Measurements from ENCODE around the gene EMC8. TPM values are rescaled to one million over a fixed set of nuclear protein-coding genes. Genes with fewer than 3 reads are reported as not detected.

Gene EMC8
- total RNA-seq, 1 experiment from 2014 or later, result 73.0 TPM

- TF ChIP-seq SRF (IDR thresholded peaks at IDR 0.05; ENCODE audit: low read depth) (no peak), ZFX (IDR thresholded peaks at IDR 0.05) (no peak), FOSL1 (IDR thresholded peaks at IDR 0.05; ENCODE audit: low read depth) (no peak), POLR2A (IDR thresholded peaks at IDR 0.05; ENCODE audit: borderline replicate concordance, extremely low read depth, insufficient read depth, insufficient read length) (no peak), JUND (IDR thresholded peaks at IDR 0.05) (no peak), ATF3 (IDR thresholded peaks at IDR 0.05) (no peak), EZH2 (IDR thresholded peaks at IDR 0.05) (no peak), ZBTB33 (IDR thresholded peaks at IDR 0.05; ENCODE audit: extremely low read depth, insufficient replicate concordance, low read length) (no peak), CBX3 (IDR thresholded peaks at IDR 0.05; ENCODE audit: low read depth) (no peak), ZNF274 (IDR thresholded peaks at IDR 0.05; ENCODE audit: low read depth, low read length) (no peak), YY1 (IDR thresholded peaks at IDR 0.05; ENCODE audit: extremely low read depth, insufficient replicate concordance, low read depth, low read length) (no peak), REST (IDR thresholded peaks at IDR 0.05; ENCODE audit: low read depth) (no peak), POLR2AphosphoS5 (IDR thresholded peaks at IDR 0.05; ENCODE audit: low read depth, low read length) (no peak), CEBPB (IDR thresholded peaks at IDR 0.05; ENCODE audit: low read depth) (no peak), SP1 (IDR thresholded peaks at IDR 0.05; ENCODE audit: low read depth) (no peak), ELF1 (IDR thresholded peaks at IDR 0.05; ENCODE audit: borderline replicate concordance, low read depth) (no peak), MAX (IDR thresholded peaks at IDR 0.05) (no peak), TCF7L2 (IDR thresholded peaks at IDR 0.05; ENCODE audit: borderline replicate concordance, extremely low read depth, insufficient read depth, insufficient read length) (no peak), EGR1 (IDR thresholded peaks at IDR 0.05; ENCODE audit: low read depth) (no peak)
- no peaks in the 10 kb centered on the region for H3K9me3 ChIP-seq (ENCODE audit: control insufficient read depth in 1 of 2, insufficient read depth in 1 of 2, low read depth in 1 of 2, low read length in 2 of 2)
- H3K9me2 ChIP-seq (ENCODE audit: insufficient read depth), result no peaks in the 10 kb centered on the region
- H3K27me3 ChIP-seq (ENCODE audit: insufficient read depth, low read length), result peaks cover 3% of the 10 kb centered on the region; the same call in 1 of the 2 replicates
- intact Hi-C loops (cut with micrococcal nuclease), result no loop called here
- no peaks in the 10 kb centered on the region for H4K20me1 ChIP-seq (ENCODE audit: insufficient read depth)
- no peaks in the 10 kb centered on the region for H3K36me3 ChIP-seq (ENCODE audit: control insufficient read depth in 1 of 2, insufficient read depth in 2 of 2, low read length in 2 of 2)
- H2AFZ ChIP-seq (ENCODE audit: low read depth, low read length, poor library complexity, severe bottlenecking), result no peak overlapping the region
- peaks cover 0 to 18% of the 10 kb centered on the region in 2 experiments; a peak in 1 of 4 replicates for H3K4me1 ChIP-seq (ENCODE audit: control insufficient read depth in 1 of 2, insufficient read depth in 2 of 2, low read length in 2 of 2)
- no TSS peak for BruUV-seq (replicated peaks)
- no peak overlapping the region for H3K4me2 ChIP-seq (ENCODE audit: low read length)
- no peak overlapping the region for H3K27ac ChIP-seq (ENCODE audit: low read depth, low read length)
- ChIA-PET POLR2A (no interaction called here), RAD21 (ENCODE audit: low non-redundant PET in 1 of 2, low total read pairs in 2 of 2, uncharacterized antibody in 2 of 2, unreplicated experiment in 2 of 2) (no interaction called here), CTCF (no interaction called here)
- ATAC-seq (no peak), DNase-seq (ENCODE audit: low read depth, low spot score) (no peak)
- H3K4me3 ChIP-seq (replicated peaks in 1 of 2; ENCODE audit: low read depth in 1 of 2, low read length in 2 of 2), result no peak overlapping the region
- H3K79me2 ChIP-seq (ENCODE audit: insufficient read depth, low read length), result no peaks in the 10 kb centered on the region
- no peak overlapping the region for H3K9ac ChIP-seq (ENCODE audit: low read length)
Measured at GRCh38 chr16:85757341-85757822, 42.0 kb downstream of the EMC8 start.
